Stimulated activated memory B cell treated with anti-CD40 and anti-IgM and Interleukin-4, amounts not matched to agents 10 μg/mL and 1 μg/mL and 100 μg/mL, for 72 hours (primary cell): Measurements from ENCODE around the gene EEA1.
"Not testable (repeated sequence)": the region's sequence is repeated elsewhere in the genome, so short reads cannot be mapped to it uniquely, and the experiment has no call there.

ENCODE experiments used
- ATAC-seq: fragments of 150-1000 bp; cut with Tn5 transposase; 2 replicates; pipeline ENCODE4 v1.10.0; 2021
- H3K27ac Mint-ChIP-seq: one replicate; pipeline ENCODE4 v1.8.0; 2022; ENCODE audit warnings: mild to moderate bottlenecking, mixed read lengths
- H3K27me3 Mint-ChIP-seq: one replicate; pipeline ENCODE4 v1.8.0; 2022; ENCODE audit warnings: mixed read lengths
- H3K36me3 Mint-ChIP-seq: one replicate; pipeline ENCODE4 v1.8.0; 2022; ENCODE audit warnings: mixed read lengths
- H3K4me1 Mint-ChIP-seq: one replicate; pipeline ENCODE4 v1.8.0; 2022; ENCODE audit warnings: mixed read lengths
- H3K4me3 Mint-ChIP-seq: one replicate; pipeline ENCODE4 v1.8.0; 2022; ENCODE audit warnings: mild to moderate bottlenecking, moderate library complexity, mixed read lengths
- H3K9me3 Mint-ChIP-seq: one replicate; pipeline ENCODE4 v1.8.0; 2022; ENCODE audit warnings: mixed read lengths

The EEA1 gene

GRCh38 chr12:92928962-92929915 lies at the start of gene EEA1:
Gene EEA1, minus strand, starts transcription at chr12:92929295. Its CDS starts 229 bp downstream, at chr12:92929066.
- peak within 1 kb of the TSS; percentile 89 for H3K4me3 Mint-ChIP-seq
- H3K27me3 Mint-ChIP-seq, result no peaks in the 10 kb centered on the region
- H3K9me3 Mint-ChIP-seq, result no peaks in the 10 kb centered on the region
- ATAC-seq, result peak; percentile 95
- H3K27ac Mint-ChIP-seq, result peak within 1 kb of the TSS; percentile 78
- H3K36me3 Mint-ChIP-seq, result peaks cover 6% of the 10 kb centered on the region
- peaks cover 38% of the 10 kb centered on the region for H3K4me1 Mint-ChIP-seq

GRCh38 chr12:92978607-92979006 lies 49.5 kb upstream of the EEA1 start:
- no peaks in the 10 kb centered on the region for H3K27me3 Mint-ChIP-seq
- peak; percentile 70 for ATAC-seq
- peaks cover 28% of the 10 kb centered on the region for H3K36me3 Mint-ChIP-seq
- no peak overlapping the region for H3K4me3 Mint-ChIP-seq
- H3K9me3 Mint-ChIP-seq, result peaks cover 14% of the 10 kb centered on the region
- H3K4me1 Mint-ChIP-seq, result peaks cover 27% of the 10 kb centered on the region
- peak overlapping the region; percentile 84 for H3K27ac Mint-ChIP-seq

- Mint-ChIP-seq H3K4me1 (peaks cover 33% of the 10 kb centered on the region), H3K9me3 (peaks cover 9% of the 10 kb centered on the region), H3K27ac (peak overlapping the region; percentile 84), H3K4me3 (no peak overlapping the region), H3K36me3 (peaks cover 27% of the 10 kb centered on the region), H3K27me3 (no peaks in the 10 kb centered on the region)
- ATAC-seq, result no peak
Measured at GRCh38 chr12:92977326-92977725, 48.2 kb upstream of the EEA1 start.

GRCh38 chr12:92974759-92975158 lies 45.7 kb upstream of the EEA1 start:
- peaks cover 21% of the 10 kb centered on the region for H3K36me3 Mint-ChIP-seq
- no peaks in the 10 kb centered on the region for H3K27me3 Mint-ChIP-seq
- H3K4me1 Mint-ChIP-seq, result peaks cover 52% of the 10 kb centered on the region
- H3K9me3 Mint-ChIP-seq, result no peaks in the 10 kb centered on the region
- H3K27ac Mint-ChIP-seq, result peak overlapping the region; percentile 70
- H3K4me3 Mint-ChIP-seq, result no peak overlapping the region
- no peak for ATAC-seq

- ATAC-seq, result no peak
- H3K4me1 Mint-ChIP-seq, result peaks cover 51% of the 10 kb centered on the region
- no peaks in the 10 kb centered on the region for H3K9me3 Mint-ChIP-seq
- H3K27me3 Mint-ChIP-seq, result no peaks in the 10 kb centered on the region
- peaks cover 23% of the 10 kb centered on the region for H3K36me3 Mint-ChIP-seq
- H3K27ac Mint-ChIP-seq, result peak overlapping the region; percentile 70
- H3K4me3 Mint-ChIP-seq, result no peak overlapping the region
Measured at GRCh38 chr12:92973614-92974013, 44.5 kb upstream of the EEA1 start.

GRCh38 chr12:92971859-92972524 lies 42.9 kb upstream of the EEA1 start:
- H3K27me3 Mint-ChIP-seq, result no peaks in the 10 kb centered on the region
- no peak for ATAC-seq
- H3K27ac Mint-ChIP-seq, result peak overlapping the region; percentile 94
- H3K9me3 Mint-ChIP-seq, result no peaks in the 10 kb centered on the region
- peaks cover 46% of the 10 kb centered on the region for H3K4me1 Mint-ChIP-seq
- H3K4me3 Mint-ChIP-seq, result no peak overlapping the region
- H3K36me3 Mint-ChIP-seq, result peaks cover 17% of the 10 kb centered on the region

- Mint-ChIP-seq H3K4me1 (peaks cover 61% of the 10 kb centered on the region), H3K4me3 (no peak overlapping the region), H3K27ac (peak overlapping the region; percentile 41), H3K27me3 (no peaks in the 10 kb centered on the region), H3K9me3 (no peaks in the 10 kb centered on the region), H3K36me3 (peaks cover 12% of the 10 kb centered on the region)
- ATAC-seq, result no peak
Measured at GRCh38 chr12:92968176-92968813, 39.2 kb upstream of the EEA1 start.

- ATAC-seq, H3K4me3 Mint-ChIP-seq, H3K27me3 Mint-ChIP-seq: not testable (repeated sequence)
Measured at GRCh38 chr12:92964378-92964777, 35.3 kb upstream of the EEA1 start.

GRCh38 chr12:92961949-92962348 lies 32.9 kb upstream of the EEA1 start:
- H3K4me1 Mint-ChIP-seq, result peaks cover 36% of the 10 kb centered on the region
- peaks cover 17% of the 10 kb centered on the region for H3K36me3 Mint-ChIP-seq
- H3K4me3 Mint-ChIP-seq, result no peak overlapping the region
- H3K27me3 Mint-ChIP-seq, result no peaks in the 10 kb centered on the region
- no peak overlapping the region for H3K27ac Mint-ChIP-seq
- H3K9me3 Mint-ChIP-seq, result peaks cover 3% of the 10 kb centered on the region
- ATAC-seq, result no peak

More at GRCh38 chr12:92964378-92964777, 35.3 kb upstream of the EEA1 start:
- H3K9me3 Mint-ChIP-seq, H3K36me3 Mint-ChIP-seq: not testable (repeated sequence)
- Mint-ChIP-seq H3K4me1 (peaks cover 42% of the 10 kb centered on the region), H3K27ac (peak overlapping the region; percentile 40)

- H3K4me1 Mint-ChIP-seq, result peaks cover 30% of the 10 kb centered on the region
- no peak overlapping the region for H3K4me3 Mint-ChIP-seq
- H3K27me3 Mint-ChIP-seq, result no peaks in the 10 kb centered on the region
- peak overlapping the region; percentile 68 for H3K27ac Mint-ChIP-seq
- H3K9me3 Mint-ChIP-seq, result peaks cover 15% of the 10 kb centered on the region
- ATAC-seq, result no peak
- peaks cover 60% of the 10 kb centered on the region for H3K36me3 Mint-ChIP-seq
Measured at GRCh38 chr12:92955997-92956663, 27.0 kb upstream of the EEA1 start.

GRCh38 chr12:92953747-92954146 lies 24.7 kb upstream of the EEA1 start:
- Mint-ChIP-seq H3K36me3 (peaks cover 77% of the 10 kb centered on the region), H3K27ac (no peak overlapping the region), H3K4me3 (no peak overlapping the region), H3K9me3 (peaks cover 18% of the 10 kb centered on the region), H3K27me3 (no peaks in the 10 kb centered on the region), H3K4me1 (peaks cover 34% of the 10 kb centered on the region)
- no peak for ATAC-seq

GRCh38 chr12:92952394-92952793 lies 23.3 kb upstream of the EEA1 start:
- Mint-ChIP-seq H3K4me3 (no peak overlapping the region), H3K4me1 (peaks cover 37% of the 10 kb centered on the region), H3K27me3 (no peaks in the 10 kb centered on the region), H3K9me3 (peaks cover 22% of the 10 kb centered on the region), H3K27ac (no peak overlapping the region), H3K36me3 (peaks cover 78% of the 10 kb centered on the region)
- ATAC-seq, result no peak

GRCh38 chr12:92951006-92951405 lies 21.9 kb upstream of the EEA1 start:
- H3K4me3 Mint-ChIP-seq, result no peak overlapping the region
- H3K36me3 Mint-ChIP-seq, result peaks cover 74% of the 10 kb centered on the region
- peaks cover 14% of the 10 kb centered on the region for H3K9me3 Mint-ChIP-seq
- H3K4me1 Mint-ChIP-seq, result peaks cover 25% of the 10 kb centered on the region
- no peak overlapping the region for H3K27ac Mint-ChIP-seq
- no peak for ATAC-seq
- H3K27me3 Mint-ChIP-seq, result no peaks in the 10 kb centered on the region

GRCh38 chr12:92950011-92950410 lies 20.9 kb upstream of the EEA1 start:
- no peak overlapping the region for H3K4me3 Mint-ChIP-seq
- H3K9me3 Mint-ChIP-seq, result peaks cover 13% of the 10 kb centered on the region
- no peak for ATAC-seq
- no peaks in the 10 kb centered on the region for H3K27me3 Mint-ChIP-seq
- peak overlapping the region; percentile 38 for H3K27ac Mint-ChIP-seq
- H3K4me1 Mint-ChIP-seq, result peaks cover 19% of the 10 kb centered on the region
- peaks cover 71% of the 10 kb centered on the region for H3K36me3 Mint-ChIP-seq

- H3K4me1 Mint-ChIP-seq, result peaks cover 19% of the 10 kb centered on the region
- peaks cover 67% of the 10 kb centered on the region for H3K36me3 Mint-ChIP-seq
- H3K27me3 Mint-ChIP-seq, result no peaks in the 10 kb centered on the region
- peaks cover 13% of the 10 kb centered on the region for H3K9me3 Mint-ChIP-seq
- H3K4me3 Mint-ChIP-seq, result no peak overlapping the region
- no peak for ATAC-seq
- peak overlapping the region; percentile 38 for H3K27ac Mint-ChIP-seq
Measured at GRCh38 chr12:92949466-92949865, 20.4 kb upstream of the EEA1 start.
